ENCODE measurements around the gene CALU.

DNA sequence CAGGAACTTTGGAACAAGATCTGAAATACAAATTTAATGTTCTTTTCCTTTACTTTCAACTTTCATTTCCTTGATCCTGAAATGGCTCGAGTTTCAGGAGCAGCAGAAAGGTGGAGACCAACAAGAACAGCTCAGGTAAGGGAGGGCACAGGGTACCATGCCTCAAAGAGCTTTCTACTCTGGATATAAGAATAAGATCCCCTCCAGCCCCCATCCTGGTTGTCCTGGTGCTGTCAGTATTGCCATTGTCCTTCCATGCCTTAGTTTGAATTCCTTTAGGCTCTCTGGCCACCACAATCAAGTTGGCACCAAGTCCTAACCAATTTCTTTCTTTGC is 12.5 kb upstream of the CALU start:
- TF ChIP-seq, protein P1, sequence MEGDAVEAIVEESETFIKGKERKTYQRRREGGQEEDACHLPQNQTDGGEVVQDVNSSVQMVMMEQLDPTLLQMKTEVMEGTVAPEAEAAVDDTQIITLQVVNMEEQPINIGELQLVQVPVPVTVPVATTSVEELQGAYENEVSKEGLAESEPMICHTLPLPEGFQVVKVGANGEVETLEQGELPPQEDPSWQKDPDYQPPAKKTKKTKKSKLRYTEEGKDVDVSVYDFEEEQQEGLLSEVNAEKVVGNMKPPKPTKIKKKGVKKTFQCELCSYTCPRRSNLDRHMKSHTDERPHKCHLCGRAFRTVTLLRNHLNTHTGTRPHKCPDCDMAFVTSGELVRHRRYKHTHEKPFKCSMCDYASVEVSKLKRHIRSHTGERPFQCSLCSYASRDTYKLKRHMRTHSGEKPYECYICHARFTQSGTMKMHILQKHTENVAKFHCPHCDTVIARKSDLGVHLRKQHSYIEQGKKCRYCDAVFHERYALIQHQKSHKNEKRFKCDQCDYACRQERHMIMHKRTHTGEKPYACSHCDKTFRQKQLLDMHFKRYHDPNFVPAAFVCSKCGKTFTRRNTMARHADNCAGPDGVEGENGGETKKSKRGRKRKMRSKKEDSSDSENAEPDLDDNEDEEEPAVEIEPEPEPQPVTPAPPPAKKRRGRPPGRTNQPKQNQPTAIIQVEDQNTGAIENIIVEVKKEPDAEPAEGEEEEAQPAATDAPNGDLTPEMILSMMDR (IDR thresholded peaks at IDR 0.05) = no peak
- no peak for TF ChIP-seq POLR2A (IDR thresholded peaks at IDR 0.05)
- TF ChIP-seq EP300 (IDR thresholded peaks at IDR 0.05) = no peak
- TF ChIP-seq POLR2AphosphoS5 (IDR thresholded peaks at IDR 0.05) = no peak

Data from suprapubic skin (tissue), 4 donors.